G401 (cell line): ENCODE measurements around the gene RNU7-1. TPM values are rescaled to one million over a fixed set of nuclear protein-coding genes. Genes with fewer than 3 reads are reported as not detected.
A peak's percentile ranks its signal among the peaks of the same experiment; 100 is the strongest.

Source experiments
- DNase-seq: peaks from one replicate; pipeline ENCODE4 v3.0.0-alpha.2; 2015; ENCODE audit warnings: low spot score
- in situ Hi-C: cut with HindIII; loops from 2 replicates; pipeline ENCODE4 v1.10.0; 2016; ENCODE audit warnings: low sequenced_read_pairs, mixed read lengths
- total RNA-seq: library from RNA; depleted of rRNA; stranded (reverse); fragments of >200 nt; shearing (Covaris generic); gene quantifications from 2 replicates; pipeline ENCODE4 v1.2.3, GENCODE V29; 2014

Gene RNU7-1
- total RNA-seq, 1 experiment from 2014 or later: not detected

DNA sequence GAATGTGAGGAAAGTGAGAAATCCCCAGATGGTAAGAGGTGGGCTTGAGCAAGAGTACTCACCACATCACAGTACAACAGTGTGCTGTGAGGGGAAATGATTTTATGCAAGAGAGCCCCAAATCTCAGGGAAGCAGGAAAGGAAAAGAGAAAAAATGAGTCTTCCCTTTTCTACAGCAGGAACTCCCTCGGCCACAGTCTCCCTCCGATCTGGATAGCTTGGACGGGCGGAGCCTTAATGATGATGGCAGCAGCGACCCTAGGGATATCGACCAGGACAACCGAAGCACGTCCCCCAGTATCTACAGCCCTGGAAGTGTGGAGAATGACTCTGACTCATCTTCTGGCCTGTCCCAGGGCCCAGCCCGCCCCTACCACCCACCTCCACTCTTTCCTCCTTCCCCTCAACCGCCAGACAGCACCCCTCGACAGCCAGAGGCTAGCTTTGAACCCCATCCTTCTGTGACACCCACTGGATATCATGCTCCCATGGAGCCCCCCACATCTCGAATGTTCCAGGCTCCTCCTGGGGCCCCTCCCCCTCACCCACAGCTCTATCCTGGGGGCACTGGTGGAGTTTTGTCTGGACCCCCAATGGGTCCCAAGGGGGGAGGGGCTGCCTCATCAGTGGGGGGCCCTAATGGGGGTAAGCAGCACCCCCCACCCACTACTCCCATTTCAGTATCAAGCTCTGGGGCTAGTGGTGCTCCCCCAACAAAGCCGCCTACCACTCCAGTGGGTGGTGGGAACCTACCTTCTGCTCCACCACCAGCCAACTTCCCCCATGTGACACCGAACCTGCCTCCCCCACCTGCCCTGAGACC is 8.0 kb upstream of the RNU7-1 start:
- DNase-seq: no peak
- in situ Hi-C loops: no loop called here

GRCh38 chr12:6936194-6936635 is 7.4 kb upstream of the RNU7-1 start:
- in situ Hi-C loops: no loop called here
- DNase-seq: no peak

GRCh38 chr12:6936636-6937480 is 6.8 kb upstream of the RNU7-1 start:
- in situ Hi-C loops: no loop called here
- no peak for DNase-seq

DNA sequence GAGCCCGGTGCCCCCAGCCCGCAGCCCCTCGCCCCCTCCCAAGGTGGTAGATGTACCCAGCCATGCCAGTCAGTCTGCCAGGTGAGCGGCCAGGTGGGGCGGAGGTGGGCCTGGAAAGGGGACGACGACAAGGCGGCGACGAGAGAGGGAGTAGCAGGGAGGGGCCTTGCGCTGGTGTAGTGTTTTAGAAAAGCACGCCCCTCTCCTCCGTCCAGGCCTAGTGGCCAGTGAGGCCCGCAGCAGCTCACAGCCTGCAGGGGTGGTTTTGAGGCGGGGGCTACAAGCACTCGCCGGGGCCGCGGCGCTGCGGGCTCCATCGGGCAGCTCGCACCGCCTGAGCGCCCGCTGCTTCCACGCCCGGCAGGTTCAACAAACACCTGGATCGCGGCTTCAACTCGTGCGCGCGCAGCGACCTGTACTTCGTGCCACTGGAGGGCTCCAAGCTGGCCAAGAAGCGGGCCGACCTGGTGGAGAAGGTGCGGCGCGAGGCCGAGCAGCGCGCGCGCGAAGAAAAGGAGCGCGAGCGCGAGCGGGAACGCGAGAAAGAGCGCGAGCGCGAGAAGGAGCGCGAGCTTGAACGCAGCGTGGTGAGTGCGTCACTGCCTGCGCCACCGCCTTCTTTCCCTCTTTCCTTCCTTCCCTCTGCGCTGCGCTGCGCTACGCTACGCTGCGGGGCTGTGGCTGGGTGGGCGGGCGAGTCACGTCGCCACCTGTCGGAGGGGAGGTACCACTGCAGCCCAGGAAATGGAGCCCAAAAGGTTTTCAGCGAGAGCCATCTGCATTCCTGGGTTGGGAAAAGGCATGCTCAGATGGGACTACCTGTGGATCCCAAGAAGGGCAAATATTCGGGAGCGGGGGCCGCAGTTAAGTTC is 5.9 kb upstream of the RNU7-1 start:
- in situ Hi-C loops: no loop called here
- DNase-seq: peak; percentile 97

DNA sequence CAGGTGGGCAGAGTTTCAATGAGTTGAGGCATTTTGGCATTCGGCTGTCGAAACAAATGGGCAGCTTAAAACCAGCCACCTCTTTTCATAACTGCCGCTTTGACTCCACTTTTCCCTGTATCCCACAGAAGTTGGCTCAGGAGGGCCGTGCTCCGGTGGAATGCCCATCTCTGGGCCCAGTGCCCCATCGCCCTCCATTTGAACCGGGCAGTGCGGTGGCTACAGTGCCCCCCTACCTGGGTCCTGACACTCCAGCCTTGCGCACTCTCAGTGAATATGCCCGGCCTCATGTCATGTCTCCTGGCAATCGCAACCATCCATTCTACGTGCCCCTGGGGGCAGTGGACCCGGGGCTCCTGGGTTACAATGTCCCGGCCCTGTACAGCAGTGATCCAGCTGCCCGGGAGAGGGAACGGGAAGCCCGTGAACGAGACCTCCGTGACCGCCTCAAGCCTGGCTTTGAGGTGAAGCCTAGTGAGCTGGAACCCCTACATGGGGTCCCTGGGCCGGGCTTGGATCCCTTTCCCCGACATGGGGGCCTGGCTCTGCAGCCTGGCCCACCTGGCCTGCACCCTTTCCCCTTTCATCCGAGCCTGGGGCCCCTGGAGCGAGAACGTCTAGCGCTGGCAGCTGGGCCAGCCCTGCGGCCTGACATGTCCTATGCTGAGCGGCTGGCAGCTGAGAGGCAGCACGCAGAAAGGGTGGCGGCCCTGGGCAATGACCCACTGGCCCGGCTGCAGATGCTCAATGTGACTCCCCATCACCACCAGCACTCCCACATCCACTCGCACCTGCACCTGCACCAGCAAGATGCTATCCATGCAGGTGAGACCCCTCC is 5.0 kb upstream of the RNU7-1 start:
- DNase-seq: no peak

DNA sequence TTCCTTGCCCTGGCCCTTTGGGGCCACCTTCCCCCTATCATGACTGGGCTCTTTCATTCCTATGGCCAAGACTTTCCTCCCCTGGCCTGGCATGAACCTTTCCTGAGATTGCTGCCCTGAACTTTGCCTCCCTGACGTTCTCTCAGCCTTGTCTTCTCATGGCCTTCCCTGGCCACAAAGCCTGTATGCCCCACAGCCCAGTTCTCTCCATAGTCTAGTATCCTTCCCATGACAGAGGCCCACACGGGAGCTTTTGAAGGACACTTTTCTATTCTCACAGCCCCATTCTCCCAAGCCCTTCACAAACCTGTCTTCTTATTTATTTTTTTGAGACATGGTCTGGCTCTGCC is 4.5 kb upstream of the RNU7-1 start:
- in situ Hi-C loops: no loop called here
- no peak for DNase-seq

More for the DNA sequence above, 5.0 kb upstream of the RNU7-1 start:
- in situ Hi-C loops: no loop called here

GRCh38 chr12:6941267-6941666 is 2.3 kb upstream of the RNU7-1 start:
- no peak for DNase-seq
- in situ Hi-C loops: no loop called here

- in situ Hi-C loops: no loop called here
- no peak for DNase-seq
These were observed 1.8 kb upstream of the RNU7-1 start for GRCh38 chr12:6941782-6942181.

DNA sequence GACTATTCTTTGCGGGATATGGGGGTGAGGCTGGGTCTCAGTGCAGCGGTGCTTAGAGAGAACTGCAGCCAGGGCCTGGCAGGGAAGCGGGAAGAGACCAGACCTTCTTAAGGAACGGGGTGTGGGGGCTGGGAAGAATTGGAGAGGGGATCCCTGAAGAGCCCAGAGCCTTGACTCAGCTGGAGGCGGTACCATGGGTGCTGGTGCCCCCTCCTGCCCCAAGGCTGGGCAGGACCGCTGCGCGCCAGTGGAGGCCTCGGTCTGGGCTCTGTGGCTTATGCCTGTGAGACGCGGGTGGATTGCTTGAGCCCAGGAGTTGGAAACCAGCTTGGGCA is 1.3 kb upstream of the RNU7-1 start:
- in situ Hi-C loops: no loop called here
- DNase-seq: no peak

DNA sequence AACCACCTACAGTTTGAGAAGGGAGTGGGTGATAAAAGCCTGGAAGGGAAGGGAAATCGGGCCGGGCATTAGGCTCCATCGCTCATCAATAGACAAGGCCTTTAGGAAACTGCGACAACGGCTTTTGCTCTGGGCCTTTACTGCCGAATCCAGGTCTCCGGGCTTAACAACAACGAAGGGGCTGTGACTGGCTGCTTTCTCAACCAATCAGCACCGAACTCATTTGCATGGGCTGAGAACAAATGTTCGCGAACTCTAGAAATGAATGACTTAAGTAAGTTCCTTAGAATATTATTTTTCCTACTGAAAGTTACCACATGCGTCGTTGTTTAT is 261 bp upstream of the RNU7-1 start:
- in situ Hi-C loops: no loop called here
- peak; percentile 98 for DNase-seq

- in situ Hi-C loops: no loop called here
- peak; percentile 96 for DNase-seq
These were observed 968 bp downstream of the RNU7-1 start for GRCh38 chr12:6944381-6945186.

DNA sequence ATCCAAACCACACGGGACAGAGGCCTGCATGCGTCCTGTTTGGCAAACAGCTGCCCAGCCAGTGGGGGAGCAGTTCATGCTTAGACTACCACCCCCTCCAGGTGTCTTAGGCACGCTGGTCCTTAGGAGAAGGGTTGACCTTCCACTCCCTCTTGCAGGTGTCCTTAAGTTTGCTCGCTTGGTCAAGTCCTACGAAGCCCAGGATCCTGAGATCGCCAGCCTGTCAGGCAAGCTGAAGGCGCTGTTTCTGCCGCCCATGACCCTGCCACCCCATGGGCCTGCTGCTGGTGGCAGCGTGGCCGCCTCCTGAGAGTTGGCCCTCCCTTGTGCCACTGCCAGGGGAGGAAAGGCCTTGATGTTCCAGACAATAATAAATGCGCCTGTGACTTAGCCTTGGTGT is 2.0 kb downstream of the RNU7-1 start:
- in situ Hi-C loops: no loop called here

GRCh38 chr12:6946033-6946919 is 2.7 kb downstream of the RNU7-1 start:
- peak; percentile 79 for DNase-seq

More for the DNA sequence above, 2.0 kb downstream of the RNU7-1 start:
- DNase-seq: no peak

GRCh38 chr12:6946920-6947374 is 3.3 kb downstream of the RNU7-1 start:
- in situ Hi-C loops: no loop called here
- DNase-seq: no peak

More at GRCh38 chr12:6946033-6946919, 2.7 kb downstream of the RNU7-1 start:
- in situ Hi-C loops: no loop called here

DNA sequence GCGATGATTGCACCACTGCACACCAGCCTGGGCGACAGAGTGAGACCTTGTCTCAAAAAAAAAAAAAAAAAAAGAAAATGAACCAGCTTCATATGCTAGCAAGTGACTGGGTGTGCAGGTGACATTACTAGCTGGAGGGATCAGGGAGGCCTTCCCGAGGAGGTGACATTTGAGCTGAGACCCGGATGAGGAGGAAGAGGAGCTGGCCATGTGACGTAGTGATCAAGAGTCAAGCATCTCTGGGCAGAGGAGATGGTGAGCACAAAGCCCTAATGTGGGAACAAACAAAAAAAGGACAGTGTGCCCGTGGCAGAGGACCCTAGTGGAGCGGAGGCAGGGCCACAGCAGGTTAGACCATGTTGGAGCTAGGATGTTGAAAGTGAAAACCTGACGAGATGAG is 4.0 kb downstream of the RNU7-1 start:
- in situ Hi-C loops: no loop called here
- no peak for DNase-seq

DNA sequence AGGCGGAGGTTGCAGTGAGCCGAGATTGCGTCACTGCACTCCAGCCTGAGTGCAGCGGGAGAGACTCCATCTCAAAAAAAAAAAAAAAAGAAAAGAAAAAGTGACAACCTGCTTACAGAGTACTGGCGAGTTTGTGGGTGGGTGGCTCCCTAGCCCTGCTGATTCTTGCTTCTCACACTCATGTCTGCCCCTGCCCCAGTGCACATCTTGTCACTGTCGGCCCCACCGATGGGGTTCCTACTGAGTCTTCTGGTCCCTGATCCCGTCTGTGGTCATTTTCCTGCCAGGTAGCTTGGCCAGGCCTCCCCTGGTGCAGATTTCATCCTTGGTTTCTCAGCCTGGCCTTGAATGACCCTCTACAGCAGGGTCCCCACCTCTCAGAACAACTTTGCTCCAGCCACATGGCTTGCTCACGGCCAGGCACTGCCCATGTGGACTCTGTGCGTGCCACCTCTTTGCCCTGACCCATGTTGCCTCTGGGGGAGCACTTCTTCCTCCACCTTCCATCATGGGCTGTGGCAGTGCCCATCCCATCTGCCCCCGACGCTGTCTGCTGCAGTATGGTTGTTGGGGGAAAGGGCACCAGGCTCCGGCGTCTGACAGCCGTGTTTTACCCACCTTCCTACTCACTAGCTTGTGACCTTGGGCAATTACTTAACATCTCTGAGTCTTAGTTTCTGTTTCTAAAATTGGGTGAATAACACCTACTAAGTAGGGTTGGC is 5.4 kb downstream of the RNU7-1 start:
- in situ Hi-C loops: no loop called here
- DNase-seq: no peak
